ENCODE data around the gene OSBPL3.

The OSBPL3 gene

DNA sequence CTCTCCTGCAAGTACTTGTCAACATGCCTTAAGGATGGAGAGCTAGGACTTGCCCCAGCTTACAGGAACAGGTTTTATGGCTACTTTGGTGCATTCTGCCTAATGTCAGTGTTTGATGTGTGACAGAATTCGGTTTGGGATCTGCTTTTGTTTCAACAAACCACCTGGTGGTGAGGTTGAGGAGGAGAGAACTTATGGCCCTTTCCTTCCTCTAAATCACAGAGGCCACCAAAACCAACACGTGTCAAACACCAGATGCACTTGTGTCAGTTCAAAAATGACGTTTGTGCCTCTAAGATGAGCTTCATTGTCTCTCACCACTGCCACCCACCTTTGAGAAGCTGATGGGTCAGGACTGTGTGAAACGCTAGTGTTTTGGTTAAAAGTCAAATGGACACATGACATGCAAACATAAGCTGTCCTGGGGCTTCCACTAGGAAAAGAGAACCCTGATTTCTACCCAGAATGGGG lies 83.9 kb downstream of the OSBPL3 start:
- no peak for DNase-seq (ENCODE audit: low spot score)

DNA sequence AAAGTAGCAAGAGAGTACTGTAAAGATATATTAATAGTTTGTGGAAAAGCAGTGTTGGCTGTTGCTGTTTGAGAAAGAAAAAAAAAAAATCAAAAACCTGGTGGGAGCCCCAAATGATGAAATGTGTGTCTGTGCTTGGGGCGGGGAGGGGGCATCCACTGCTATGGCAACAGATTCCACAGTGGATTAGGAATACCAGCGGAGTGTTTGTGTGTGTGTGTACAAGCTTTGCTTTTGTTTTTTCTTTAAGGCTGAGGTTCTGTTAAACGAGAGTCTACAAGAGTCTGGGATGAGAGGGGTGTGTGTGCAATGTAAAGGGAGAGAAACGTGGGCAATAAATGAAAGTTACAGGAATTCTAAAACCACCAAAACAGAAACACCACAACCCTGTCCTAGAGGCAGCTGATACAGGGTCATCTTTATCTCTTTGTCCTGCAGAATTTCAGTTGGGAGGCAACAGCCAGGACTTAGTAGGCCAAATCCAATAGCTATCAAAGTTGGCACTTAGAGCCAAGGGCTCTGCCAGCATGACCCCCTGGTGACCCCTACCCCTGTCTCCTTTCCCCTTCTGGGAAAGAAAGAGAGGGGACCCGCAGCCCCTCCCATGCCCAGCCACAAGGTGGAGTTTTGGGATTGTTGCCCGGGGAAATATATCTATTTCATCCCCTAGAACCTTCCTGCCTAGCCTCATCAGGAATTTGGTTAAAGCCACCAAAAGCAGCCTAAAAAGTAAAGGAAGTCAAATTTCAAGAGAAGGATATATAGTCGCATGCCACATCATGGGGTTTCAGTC lies 85.4 kb downstream of the OSBPL3 start:
- DNase-seq (ENCODE audit: low spot score): no peak

GRCh38 chr7:24891311-24891735 lies 88.7 kb downstream of the OSBPL3 start:
- DNase-seq (ENCODE audit: low spot score): no peak

GRCh38 chr7:24889611-24890010 lies 90.4 kb downstream of the OSBPL3 start:
- DNase-seq (ENCODE audit: low spot score): no peak

GRCh38 chr7:24888653-24889052 lies 91.3 kb downstream of the OSBPL3 start:
- DNase-seq (ENCODE audit: low spot score): no peak

DNA sequence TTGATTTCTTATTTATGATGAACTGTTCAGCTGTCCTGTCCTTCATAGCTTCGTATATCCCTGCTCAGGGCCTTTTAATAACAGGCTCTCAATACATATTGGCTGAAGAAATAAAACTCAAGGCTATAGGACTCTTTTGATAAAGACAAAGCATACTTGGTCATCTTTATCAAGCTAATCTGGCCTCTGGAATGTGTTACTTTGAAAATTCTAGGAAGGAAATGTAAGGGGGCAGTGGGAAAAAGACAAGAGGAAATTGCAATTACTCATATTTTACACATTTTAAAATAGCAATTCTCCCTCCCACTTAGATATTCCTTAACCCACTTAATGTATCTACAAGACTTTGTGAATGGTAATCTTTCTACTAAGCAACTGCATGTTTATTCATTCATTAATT lies 94.3 kb downstream of the OSBPL3 start:
- no peak for DNase-seq (ENCODE audit: low spot score)

GRCh38 chr7:24885305-24885704 lies 94.7 kb downstream of the OSBPL3 start:
- no peak for DNase-seq (ENCODE audit: low spot score)

DNA sequence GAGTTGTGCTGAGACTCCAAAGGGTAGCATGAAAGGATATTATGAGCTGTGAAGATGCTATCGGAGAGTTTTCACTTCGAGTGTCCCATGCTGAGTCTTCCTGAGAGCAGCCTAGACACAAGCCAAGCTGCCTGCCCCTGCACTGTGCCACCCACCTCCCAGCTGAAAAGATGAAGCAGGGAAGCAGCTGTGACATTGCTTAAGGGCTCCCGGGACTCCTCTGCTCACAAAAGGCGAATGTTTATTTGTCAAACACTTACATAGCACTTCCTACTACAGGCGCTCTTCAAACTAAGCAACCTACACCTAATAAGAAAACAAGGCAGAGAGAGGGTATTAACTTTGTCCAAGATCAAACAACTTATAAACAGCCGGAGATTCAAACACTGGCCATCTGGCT lies 95.6 kb downstream of the OSBPL3 start:
- DNase-seq (ENCODE audit: low spot score): no peak

GRCh38 chr7:24883622-24884013 lies 96.4 kb downstream of the OSBPL3 start:
- no peak for DNase-seq (ENCODE audit: low spot score)

GRCh38 chr7:24882989-24883621 lies 96.9 kb downstream of the OSBPL3 start:
- DNase-seq (ENCODE audit: low spot score): no peak

GRCh38 chr7:24881623-24882022 lies 98.4 kb downstream of the OSBPL3 start:
- no peak for DNase-seq (ENCODE audit: low spot score)

DNA sequence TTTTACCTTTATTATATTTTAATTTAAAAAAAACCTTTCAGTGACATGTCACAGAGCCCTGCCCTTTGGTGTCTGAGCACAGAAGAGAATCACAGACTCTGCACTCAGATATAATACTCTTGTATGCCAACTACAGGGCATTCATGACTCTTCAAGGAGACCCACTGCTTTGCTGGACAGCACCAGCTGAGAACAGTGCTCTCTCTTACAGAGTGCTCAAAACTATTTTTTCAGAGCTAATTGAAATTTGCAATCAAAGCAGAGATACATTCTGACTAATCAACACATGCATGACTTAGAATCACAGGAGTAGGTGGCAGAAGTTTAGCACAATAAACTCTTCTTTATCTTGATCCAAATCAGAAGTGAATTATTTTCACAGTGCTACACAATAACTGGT lies 99.1 kb downstream of the OSBPL3 start:
- DNase-seq (ENCODE audit: low spot score): no peak

DNA sequence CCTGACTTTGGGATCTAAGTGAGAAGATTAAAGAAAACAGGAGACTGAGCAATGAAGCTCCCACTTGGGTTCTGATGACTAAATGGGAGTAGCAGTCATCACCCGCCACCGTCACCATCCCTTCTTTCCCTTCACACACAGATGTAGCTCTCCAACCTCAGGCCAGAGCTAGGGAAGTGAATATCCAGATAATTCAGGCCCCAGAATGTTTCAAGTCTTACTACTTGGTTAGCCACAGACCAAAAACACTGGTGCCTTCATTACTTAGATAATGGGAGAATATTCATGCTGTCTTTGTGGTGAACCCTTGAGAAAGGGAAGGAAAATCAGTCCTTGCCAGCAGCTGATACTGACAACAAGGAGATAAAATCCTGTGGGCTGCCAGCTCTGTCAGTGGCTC lies 100.7 kb downstream of the OSBPL3 start:
- DNase-seq (ENCODE audit: low spot score): no peak

GRCh38 chr7:24877790-24878311 lies 102.1 kb downstream of the OSBPL3 start:
- peak; percentile 24 for DNase-seq (ENCODE audit: low spot score)

GRCh38 chr7:24874791-24875190 lies 105.2 kb downstream of the OSBPL3 start:
- no peak for DNase-seq (ENCODE audit: low spot score)

DNA sequence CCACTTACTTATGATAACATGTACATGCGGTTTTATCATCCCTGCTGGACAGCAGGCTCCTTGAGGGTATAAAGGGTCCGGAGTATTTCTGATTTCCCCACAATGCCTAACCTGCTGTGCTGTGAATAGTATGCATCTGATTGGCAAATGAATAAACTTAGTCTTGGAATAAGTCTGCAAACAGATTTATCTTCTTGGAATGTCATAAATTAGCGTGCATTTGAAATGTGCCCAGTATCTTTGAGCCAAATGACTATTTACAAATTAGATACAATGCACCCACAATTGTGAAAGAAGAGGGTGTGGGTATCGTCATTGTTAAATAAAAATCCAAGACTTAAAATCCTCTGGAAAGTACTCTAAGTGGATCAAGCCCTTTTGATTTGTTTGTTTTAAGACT lies 106.0 kb downstream of the OSBPL3 start:
- no peak for DNase-seq (ENCODE audit: low spot score)

DNA sequence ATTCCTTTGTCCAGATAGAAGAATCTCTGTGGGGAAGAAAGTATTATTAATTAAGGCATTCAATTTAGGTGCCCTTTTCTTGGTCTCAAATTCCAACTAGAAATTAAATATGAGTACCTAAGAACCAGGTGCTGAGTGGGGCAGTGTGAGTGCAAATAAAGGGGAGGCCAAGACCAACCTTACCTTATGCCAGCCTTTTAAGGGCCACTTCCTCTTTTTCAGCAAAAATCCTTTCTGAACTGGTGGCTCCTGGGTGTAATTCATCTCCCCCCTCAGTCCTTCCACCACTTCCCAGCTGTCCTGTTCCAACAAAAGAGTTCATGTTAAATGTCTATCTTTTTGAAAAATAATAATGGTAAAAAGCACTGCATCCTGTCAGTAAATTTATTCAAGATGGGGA lies 108.2 kb downstream of the OSBPL3 start:
- DNase-seq (ENCODE audit: low spot score): no peak

- DNase-seq (ENCODE audit: low spot score): no peak
Observed at GRCh38 chr7:24870766-24871165, 109.2 kb downstream of the OSBPL3 start.

- DNase-seq (ENCODE audit: low spot score): no peak
Observed at GRCh38 chr7:24869572-24869971, 110.4 kb downstream of the OSBPL3 start.

DNA sequence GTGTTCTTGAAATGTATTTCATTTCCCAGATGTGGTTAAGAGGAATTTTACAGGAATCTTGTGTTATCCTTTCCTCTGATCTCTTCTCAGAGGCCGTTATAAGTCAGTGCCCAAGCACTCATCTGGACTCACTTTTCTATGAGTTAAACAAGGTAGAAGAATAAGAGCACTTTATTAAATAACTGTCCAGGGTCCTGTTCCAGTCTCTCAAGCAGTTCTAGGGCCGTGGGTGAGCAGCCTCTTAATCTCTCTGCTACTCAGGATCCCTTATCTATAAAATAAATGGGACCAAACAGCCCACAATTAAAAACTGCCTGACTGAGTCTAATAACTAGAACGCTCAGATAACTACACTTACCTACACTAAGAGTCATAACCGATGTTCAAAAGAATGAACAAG lies 111.2 kb downstream of the OSBPL3 start:
- DNase-seq (ENCODE audit: low spot score): no peak

GRCh38 chr7:24866004-24866615 lies 113.9 kb downstream of the OSBPL3 start:
- DNase-seq (ENCODE audit: low spot score): no peak

GRCh38 chr7:24864214-24864817 lies 115.7 kb downstream of the OSBPL3 start:
- no peak for DNase-seq (ENCODE audit: low spot score)

DNA sequence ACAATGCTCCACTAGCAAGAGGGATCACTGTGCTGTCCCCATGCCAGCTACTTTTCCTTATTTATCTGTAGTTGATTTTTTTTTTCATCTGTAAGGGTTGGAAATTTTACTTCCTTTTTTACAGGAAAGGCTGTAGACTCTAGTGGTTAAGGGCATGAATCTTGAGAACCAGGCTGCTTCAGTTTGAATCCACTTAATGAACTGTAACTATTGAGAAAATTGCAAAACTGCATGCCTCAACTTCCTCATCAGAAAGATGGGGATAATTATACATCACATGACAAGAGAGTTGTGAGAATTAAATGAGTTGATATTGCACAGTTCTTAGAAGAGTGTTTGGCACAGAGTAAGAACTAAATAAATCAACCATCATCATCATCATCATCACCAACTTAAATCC lies 116.4 kb downstream of the OSBPL3 start:
- no peak for DNase-seq (ENCODE audit: low spot score)

All from CD4-positive, alpha-beta T cell treated with Interleukin-15 for 4 hours (primary cell).